ENCODE data around the gene SLC35C1.

The SLC35C1 gene

GRCh38 chr11:45804761-45805304 lies at the start of gene SLC35C1:
SLC35C1 (plus strand) TSS chr11:45805149; CDS start chr11:45805802, 653 bp downstream.
- no peaks in the 10 kb centered on the region for H3K27me3 Mint-ChIP-seq
- peak within 1 kb of the TSS; percentile 89 for H3K4me3 Mint-ChIP-seq
- H3K36me3 Mint-ChIP-seq (ENCODE audit: low read depth), result peaks cover 30% of the 10 kb centered on the region
- peak; percentile 98 for DNase-seq
- H3K27ac Mint-ChIP-seq, result peak within 1 kb of the TSS; percentile 90
- no peaks in the 10 kb centered on the region for H3K9me3 Mint-ChIP-seq
- peaks cover 43% of the 10 kb centered on the region for H3K4me1 Mint-ChIP-seq (ENCODE audit: low read depth)

DNA sequence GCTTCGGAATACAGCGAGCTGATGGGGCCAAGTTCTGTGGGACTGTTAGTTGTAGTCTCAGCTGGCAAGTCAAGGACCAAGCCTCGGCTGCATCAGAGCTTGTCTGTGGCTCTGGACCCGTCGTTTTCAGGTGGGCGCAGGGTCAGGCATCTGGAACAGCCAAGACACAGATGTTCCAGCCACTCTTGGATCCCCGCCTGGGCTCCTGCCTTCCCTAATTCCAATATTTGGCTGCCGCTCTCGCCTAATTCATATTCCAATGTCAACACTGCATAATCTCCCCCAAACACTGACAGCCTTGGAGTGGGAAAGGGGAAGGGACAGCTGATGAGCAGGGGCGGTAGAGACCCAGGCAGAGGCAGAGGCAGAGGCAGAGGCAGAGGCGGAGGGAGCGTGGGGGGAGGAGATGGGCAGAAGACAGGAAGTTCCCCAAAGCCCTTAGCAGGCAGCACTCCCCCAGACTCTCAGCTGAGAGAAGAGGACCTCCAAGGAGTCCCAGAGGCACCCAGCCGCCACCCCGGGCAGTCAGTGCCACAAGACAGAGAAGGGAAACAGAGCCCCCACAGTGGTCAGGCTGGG lies 49.6 kb upstream of the SLC35C1 start:
- Mint-ChIP-seq H3K27me3 (peaks cover 37% of the 10 kb centered on the region), H3K4me1 (ENCODE audit: low read depth) (no peaks in the 10 kb centered on the region), H3K4me3 (no peak overlapping the region), H3K27ac (no peak overlapping the region), H3K36me3 (ENCODE audit: low read depth) (no peaks in the 10 kb centered on the region), H3K9me3 (no peaks in the 10 kb centered on the region)
- no peak for DNase-seq

DNA sequence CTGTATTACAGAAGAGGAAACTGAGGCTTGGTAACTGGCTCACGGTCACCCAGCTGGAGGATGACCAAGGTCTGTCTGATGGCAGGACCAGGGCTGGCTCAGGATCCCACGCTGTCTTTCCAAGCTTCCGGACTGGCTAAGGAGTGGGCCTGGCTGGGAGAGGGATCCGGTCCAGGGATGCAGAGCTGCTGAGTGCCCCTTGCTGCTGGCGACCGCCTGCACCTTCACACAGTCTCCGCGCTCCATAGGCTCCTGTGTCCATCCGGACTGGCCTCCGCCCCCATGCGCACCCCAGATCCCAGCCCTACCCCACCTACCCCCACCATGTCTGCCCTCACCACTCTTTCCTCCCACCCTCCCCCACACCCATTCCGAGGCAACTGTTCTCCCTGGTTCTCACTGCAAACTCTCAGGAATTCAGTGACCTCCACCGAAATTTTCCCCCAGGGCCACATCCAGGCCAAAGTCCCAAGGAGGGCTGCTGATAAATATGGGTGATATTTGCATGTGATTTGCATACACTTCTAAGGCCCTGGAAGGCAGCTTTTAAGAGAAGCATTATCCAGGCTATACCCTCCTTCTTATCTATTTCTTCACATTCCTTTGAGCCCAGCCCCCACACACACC lies 48.5 kb upstream of the SLC35C1 start:
- no peaks in the 10 kb centered on the region for H3K36me3 Mint-ChIP-seq (ENCODE audit: low read depth)
- DNase-seq, result no peak
- H3K27ac Mint-ChIP-seq, result no peak overlapping the region
- no peaks in the 10 kb centered on the region for H3K9me3 Mint-ChIP-seq
- H3K4me1 Mint-ChIP-seq (ENCODE audit: low read depth), result no peaks in the 10 kb centered on the region
- peaks cover 26% of the 10 kb centered on the region for H3K27me3 Mint-ChIP-seq
- H3K4me3 Mint-ChIP-seq, result no peak overlapping the region

GRCh38 chr11:45757672-45758071 lies 47.3 kb upstream of the SLC35C1 start:
- H3K4me3 Mint-ChIP-seq, result no peak overlapping the region
- no peaks in the 10 kb centered on the region for H3K4me1 Mint-ChIP-seq (ENCODE audit: low read depth)
- H3K27me3 Mint-ChIP-seq, result peaks cover 19% of the 10 kb centered on the region
- H3K9me3 Mint-ChIP-seq, result no peaks in the 10 kb centered on the region
- H3K27ac Mint-ChIP-seq, result no peak overlapping the region
- no peak for DNase-seq
- no peaks in the 10 kb centered on the region for H3K36me3 Mint-ChIP-seq (ENCODE audit: low read depth)

DNA sequence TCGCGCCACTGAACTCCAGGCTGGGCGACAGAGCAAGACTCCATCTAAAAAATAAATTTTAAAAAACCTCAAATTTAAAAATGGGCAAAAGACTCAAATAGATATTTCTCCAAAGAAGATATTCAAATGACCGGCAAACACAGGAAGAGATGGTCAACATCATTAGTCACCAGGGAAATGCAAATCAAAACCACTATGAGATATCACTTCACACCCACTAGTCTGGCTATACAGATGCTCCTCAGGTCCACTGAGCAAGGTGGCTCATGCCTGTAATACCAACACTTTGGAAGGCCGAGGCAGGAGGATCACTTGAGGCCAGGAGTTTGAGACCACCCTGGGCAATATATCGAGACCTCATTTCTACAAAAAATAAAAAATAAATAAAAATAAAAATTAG lies 43.3 kb upstream of the SLC35C1 start:
- H3K4me1 Mint-ChIP-seq (ENCODE audit: low read depth), result no peaks in the 10 kb centered on the region
- no peaks in the 10 kb centered on the region for H3K9me3 Mint-ChIP-seq
- DNase-seq, result no peak
- no peak overlapping the region for H3K4me3 Mint-ChIP-seq
- no peak overlapping the region for H3K27ac Mint-ChIP-seq
- no peaks in the 10 kb centered on the region for H3K36me3 Mint-ChIP-seq (ENCODE audit: low read depth)
- peaks cover 3% of the 10 kb centered on the region for H3K27me3 Mint-ChIP-seq

DNA sequence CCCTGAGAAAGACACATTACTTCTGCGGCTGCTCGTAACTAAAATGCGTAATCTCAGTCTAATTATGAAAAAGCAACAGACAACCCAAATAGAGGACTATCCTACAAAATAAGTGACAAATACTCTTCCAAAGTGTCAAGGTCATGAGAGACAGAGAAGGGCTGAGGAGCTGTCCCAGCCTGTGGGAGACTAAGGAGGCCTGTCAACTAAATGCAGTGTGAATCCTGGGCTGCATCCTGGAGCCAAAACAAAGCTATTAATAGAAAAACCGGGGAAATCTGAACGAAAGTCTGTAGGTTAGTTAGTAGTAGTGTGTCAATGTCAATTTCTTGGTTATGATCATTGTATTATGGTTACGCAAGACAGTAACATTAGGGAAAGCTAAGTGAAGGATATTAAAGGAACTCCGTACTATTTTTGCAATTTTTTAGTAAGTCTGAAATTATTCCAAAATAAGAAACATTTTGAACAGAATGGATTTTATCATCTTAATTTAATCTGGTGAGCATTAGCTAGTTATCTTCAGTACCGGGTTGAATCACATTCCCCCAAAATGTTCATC lies 39.8 kb upstream of the SLC35C1 start:
- Mint-ChIP-seq H3K27me3 (peaks cover 4% of the 10 kb centered on the region), H3K36me3 (ENCODE audit: low read depth) (no peaks in the 10 kb centered on the region), H3K4me3 (no peak overlapping the region), H3K4me1 (ENCODE audit: low read depth) (no peaks in the 10 kb centered on the region), H3K9me3 (no peaks in the 10 kb centered on the region), H3K27ac (no peak overlapping the region)
- no peak for DNase-seq

DNA sequence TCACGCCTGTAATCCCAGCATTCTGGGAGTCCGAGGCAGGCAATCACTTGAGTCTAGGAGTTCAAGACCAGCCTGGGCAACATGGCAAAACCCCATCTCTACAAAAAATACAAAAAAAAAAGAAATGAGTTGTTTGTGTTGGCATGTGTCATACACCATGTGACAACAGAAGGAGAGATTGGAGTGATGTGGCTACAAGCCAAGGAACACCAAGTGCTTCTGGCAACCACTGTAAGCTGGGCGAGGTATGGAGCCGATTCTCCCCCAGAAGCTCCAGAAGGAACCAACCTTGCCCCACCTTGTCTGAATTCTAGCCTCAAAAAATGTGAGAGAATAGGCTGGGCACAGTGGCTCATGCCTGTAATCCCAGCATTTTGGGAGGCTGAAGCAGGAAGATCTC lies 39.1 kb upstream of the SLC35C1 start:
- H3K9me3 Mint-ChIP-seq, result no peaks in the 10 kb centered on the region
- no peaks in the 10 kb centered on the region for H3K36me3 Mint-ChIP-seq (ENCODE audit: low read depth)
- no peak for DNase-seq
- peaks cover 4% of the 10 kb centered on the region for H3K27me3 Mint-ChIP-seq
- H3K27ac Mint-ChIP-seq, result no peak overlapping the region
- no peak overlapping the region for H3K4me3 Mint-ChIP-seq
- peaks cover 2% of the 10 kb centered on the region for H3K4me1 Mint-ChIP-seq (ENCODE audit: low read depth)

- Mint-ChIP-seq H3K36me3 (ENCODE audit: low read depth) (no peaks in the 10 kb centered on the region), H3K4me1 (ENCODE audit: low read depth) (peaks cover 9% of the 10 kb centered on the region), H3K9me3 (no peaks in the 10 kb centered on the region), H3K4me3 (no peak overlapping the region), H3K27me3 (peaks cover 4% of the 10 kb centered on the region), H3K27ac (no peak overlapping the region)
- no peak for DNase-seq
Measured at GRCh38 chr11:45766469-45766868, 38.5 kb upstream of the SLC35C1 start.

- Mint-ChIP-seq H3K36me3 (ENCODE audit: low read depth) (no peaks in the 10 kb centered on the region), H3K27ac (no peak overlapping the region), H3K9me3 (no peaks in the 10 kb centered on the region), H3K4me3 (no peak overlapping the region), H3K27me3 (peaks cover 4% of the 10 kb centered on the region), H3K4me1 (ENCODE audit: low read depth) (peaks cover 20% of the 10 kb centered on the region)
- DNase-seq, result no peak
Measured at GRCh38 chr11:45768486-45768885, 36.5 kb upstream of the SLC35C1 start.

- DNase-seq, result no peak
- H3K9me3 Mint-ChIP-seq, result no peaks in the 10 kb centered on the region
- no peak overlapping the region for H3K4me3 Mint-ChIP-seq
- peaks cover 4% of the 10 kb centered on the region for H3K27me3 Mint-ChIP-seq
- no peaks in the 10 kb centered on the region for H3K36me3 Mint-ChIP-seq (ENCODE audit: low read depth)
- peaks cover 20% of the 10 kb centered on the region for H3K4me1 Mint-ChIP-seq (ENCODE audit: low read depth)
- no peak overlapping the region for H3K27ac Mint-ChIP-seq
Measured at GRCh38 chr11:45769960-45770359, 35.0 kb upstream of the SLC35C1 start.

DNA sequence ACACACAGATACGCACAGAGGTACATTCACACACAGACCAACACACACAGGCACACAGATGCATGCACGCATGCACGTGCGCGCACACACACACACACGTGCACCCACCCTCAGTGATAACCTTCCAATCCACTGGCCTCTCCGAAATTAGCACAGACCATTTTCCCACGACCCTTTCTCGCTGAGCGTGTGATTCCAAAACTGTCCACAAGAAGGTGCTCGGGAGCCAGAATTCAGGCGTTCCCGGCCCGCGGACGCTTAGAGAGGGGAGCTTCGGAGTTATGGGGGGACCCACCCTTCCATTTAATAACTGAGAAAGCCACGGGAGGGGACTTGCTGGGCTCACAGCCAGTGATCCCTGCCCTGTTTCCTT lies 33.8 kb upstream of the SLC35C1 start:
- peak; percentile 85 for DNase-seq
- Mint-ChIP-seq H3K36me3 (ENCODE audit: low read depth) (no peaks in the 10 kb centered on the region), H3K27ac (peak overlapping the region; percentile 85), H3K27me3 (peaks cover 4% of the 10 kb centered on the region), H3K4me1 (ENCODE audit: low read depth) (peaks cover 20% of the 10 kb centered on the region), H3K9me3 (no peaks in the 10 kb centered on the region), H3K4me3 (peak overlapping the region; percentile 83)

DNA sequence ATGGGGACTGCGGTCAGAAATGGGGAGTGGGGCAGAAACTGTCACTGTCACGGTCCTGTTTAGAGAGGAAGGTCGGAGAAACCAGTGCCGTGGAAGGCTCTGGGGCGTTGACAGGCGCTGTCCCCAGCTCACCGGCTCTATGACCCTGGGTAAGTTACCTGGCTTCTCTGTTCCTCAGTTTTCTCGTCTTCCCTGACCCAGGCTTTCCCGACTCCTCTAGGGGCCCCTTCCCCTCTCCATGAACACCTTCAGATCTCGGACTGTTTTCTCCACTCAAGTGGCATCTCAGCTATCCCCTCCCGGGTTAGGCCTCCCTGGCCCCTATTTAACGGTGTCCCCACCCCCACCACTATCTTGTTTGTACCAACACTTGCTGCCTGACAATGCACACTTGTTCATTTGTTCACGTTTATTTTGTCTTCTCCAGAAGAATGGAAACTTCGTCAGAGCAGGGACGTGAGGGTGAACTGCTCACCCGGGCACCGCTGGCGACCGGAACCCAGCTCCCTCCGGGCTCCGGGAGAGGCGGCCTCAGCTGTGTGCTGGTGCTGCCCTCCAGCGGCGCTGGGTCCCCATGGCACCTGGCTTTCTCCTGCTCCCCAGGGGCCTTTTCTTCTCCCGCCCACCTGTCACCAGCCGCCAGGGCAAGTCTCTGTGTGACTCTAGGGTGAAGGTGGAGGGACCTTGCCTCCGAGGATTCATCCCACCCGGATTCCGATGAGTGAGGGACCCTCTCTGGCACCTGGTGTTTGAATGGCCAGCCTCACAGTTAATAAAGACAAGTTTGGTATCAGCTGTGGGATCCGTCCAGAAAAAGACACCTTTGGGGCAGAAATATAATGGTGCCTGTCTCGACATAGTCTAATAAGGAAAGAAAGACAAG lies 33.1 kb upstream of the SLC35C1 start:
- H3K27ac Mint-ChIP-seq, result peak overlapping the region; percentile 85
- peak; percentile 90 for DNase-seq
- no peaks in the 10 kb centered on the region for H3K27me3 Mint-ChIP-seq
- peaks cover 20% of the 10 kb centered on the region for H3K4me1 Mint-ChIP-seq (ENCODE audit: low read depth)
- peak overlapping the region; percentile 83 for H3K4me3 Mint-ChIP-seq
- H3K9me3 Mint-ChIP-seq, result no peaks in the 10 kb centered on the region
- H3K36me3 Mint-ChIP-seq (ENCODE audit: low read depth), result no peaks in the 10 kb centered on the region

DNA sequence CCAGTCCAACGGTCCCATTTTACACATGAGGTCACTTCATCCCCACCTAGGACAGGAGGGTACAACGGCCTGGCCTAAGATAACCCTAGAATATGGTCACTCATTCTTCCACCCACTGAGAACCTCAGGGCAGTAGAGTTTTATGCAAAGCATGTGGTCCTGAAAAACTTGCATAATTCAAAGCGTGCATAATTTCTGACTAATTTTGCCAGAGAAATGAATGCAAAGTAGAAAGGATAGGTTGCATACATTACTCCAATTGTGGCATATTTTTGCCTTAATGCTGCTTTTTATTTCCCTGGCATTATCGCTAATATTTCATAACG lies 32.5 kb upstream of the SLC35C1 start:
- H3K9me3 Mint-ChIP-seq, result no peaks in the 10 kb centered on the region
- no peak overlapping the region for H3K4me3 Mint-ChIP-seq
- no peak for DNase-seq
- H3K4me1 Mint-ChIP-seq (ENCODE audit: low read depth), result peaks cover 20% of the 10 kb centered on the region
- H3K27me3 Mint-ChIP-seq, result no peaks in the 10 kb centered on the region
- H3K27ac Mint-ChIP-seq, result peak overlapping the region; percentile 18
- no peaks in the 10 kb centered on the region for H3K36me3 Mint-ChIP-seq (ENCODE audit: low read depth)

GRCh38 chr11:45772986-45773785 lies 31.8 kb upstream of the SLC35C1 start:
- Mint-ChIP-seq H3K9me3 (no peaks in the 10 kb centered on the region), H3K27me3 (no peaks in the 10 kb centered on the region), H3K4me1 (ENCODE audit: low read depth) (peaks cover 20% of the 10 kb centered on the region), H3K27ac (no peak overlapping the region), H3K36me3 (ENCODE audit: low read depth) (no peaks in the 10 kb centered on the region), H3K4me3 (no peak overlapping the region)
- DNase-seq, result no peak

Measured in activated T-cell treated with anti-CD3 and anti-CD28 coated beads, Interleukin-2, amount 50 U/mL, for 24 hours (primary cell).